Lower lobe of right lung (tissue), 2 donors: Measurements from ENCODE around the gene LRRC61. TPM values are rescaled to one million over a fixed set of nuclear protein-coding genes. Genes with fewer than 3 reads are reported as not detected.
A peak's percentile ranks its signal among the peaks of the same experiment; 100 is the strongest.
"Not testable (repeated sequence)": the region's sequence is repeated elsewhere in the genome, so short reads cannot be mapped to it uniquely, and the experiment has no call there.

Experiments
- ATAC-seq, 2 donors: fragments of 200-7000 bp; cut with Tn5 transposase; one replicate each; pipeline ENCODE4 v1.9.1; 2020 to 2022; ENCODE audit warnings: mild to moderate bottlenecking in 2 of 2, moderate library complexity in 2 of 2
- DNase-seq: peaks from one replicate; pipeline ENCODE4 v3.0.0-alpha.2; 2020
- H3K27ac ChIP-seq: fragments of 200-600 bp; one replicate; pipeline ENCODE4 v1.8.0; 2022
- H3K27me3 ChIP-seq: fragments of 200-600 bp; one replicate; pipeline ENCODE4 v1.8.0; 2022; ENCODE audit warnings: low read depth
- H3K36me3 ChIP-seq: fragments of 200-600 bp; one replicate; pipeline ENCODE4 v1.8.0; 2022; ENCODE audit warnings: mild to moderate bottlenecking
- H3K4me1 ChIP-seq: fragments of 200-600 bp; one replicate; pipeline ENCODE4 v1.8.0; 2022
- H3K4me3 ChIP-seq: fragments of 200-600 bp; one replicate; pipeline ENCODE4 v1.8.0; 2022; ENCODE audit warnings: mild to moderate bottlenecking
- H3K9me3 ChIP-seq: fragments of 200-600 bp; one replicate; pipeline ENCODE4 v1.8.0; 2022
- intact Hi-C: fragments of 100-400 bp; cut with DNase I; formaldehyde crosslinking; loops from one replicate; pipeline ENCODE4 v1.11.0; 2022
- total RNA-seq: library from RNA; stranded (reverse); fragmentation: NEBNext Ultra II Directional; extraction: Animal tissue kit (Norgen Biotek cat#: 25700); gene quantifications from one replicate; pipeline ENCODE4 v1.2.1, GENCODE V29; 2021
- TF ChIP-seq, protein P1 (sequence below): fragments of 200-600 bp; IDR thresholded peaks from one replicate; pipeline ENCODE4 v1.8.0; 2022; ENCODE audit warnings: antibody characterized with exemption, mild to moderate bottlenecking
- donor health status: DM: no; HTN: yes; CAD: no; lungs with severe emphysema.

The LRRC61 gene
- total RNA-seq, 1 donor from 2014 or later: 16.2 TPM

- Histone ChIP-seq H3K27me3 (no peaks in the 10 kb centered on the region), H3K27ac (no peak overlapping the region)
Observed at GRCh38 chr7:150313367-150313809, 9.8 kb upstream of the LRRC61 start.

DNA sequence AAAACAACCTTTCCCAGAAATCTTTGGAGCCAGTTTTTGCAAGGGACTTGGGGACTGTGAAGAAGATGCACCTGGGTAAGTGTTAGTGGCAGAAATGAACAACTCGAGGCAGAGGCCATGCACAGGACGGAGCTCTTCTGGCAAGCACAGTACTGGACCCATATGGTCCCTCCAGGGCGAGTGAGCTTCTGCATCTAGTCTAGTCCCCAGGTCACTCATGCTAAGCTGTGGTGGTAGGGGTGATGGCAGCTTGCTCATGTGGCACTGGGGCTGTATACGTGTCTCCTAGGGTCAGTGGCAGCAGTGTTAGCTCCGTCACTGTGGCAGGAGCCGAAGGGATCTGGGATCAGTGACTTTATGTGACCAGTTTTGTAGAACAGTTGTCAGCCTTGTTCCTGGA, 9.3 kb upstream of the LRRC61 start:
- no peaks in the 10 kb centered on the region for H3K27me3 ChIP-seq
- H3K36me3 ChIP-seq: no peaks in the 10 kb centered on the region
- no peaks in the 10 kb centered on the region for H3K4me1 ChIP-seq
- DNase-seq (no peak), ATAC-seq (no peak)
- no peak overlapping the region for H3K4me3 ChIP-seq
- TF ChIP-seq, protein P1, sequence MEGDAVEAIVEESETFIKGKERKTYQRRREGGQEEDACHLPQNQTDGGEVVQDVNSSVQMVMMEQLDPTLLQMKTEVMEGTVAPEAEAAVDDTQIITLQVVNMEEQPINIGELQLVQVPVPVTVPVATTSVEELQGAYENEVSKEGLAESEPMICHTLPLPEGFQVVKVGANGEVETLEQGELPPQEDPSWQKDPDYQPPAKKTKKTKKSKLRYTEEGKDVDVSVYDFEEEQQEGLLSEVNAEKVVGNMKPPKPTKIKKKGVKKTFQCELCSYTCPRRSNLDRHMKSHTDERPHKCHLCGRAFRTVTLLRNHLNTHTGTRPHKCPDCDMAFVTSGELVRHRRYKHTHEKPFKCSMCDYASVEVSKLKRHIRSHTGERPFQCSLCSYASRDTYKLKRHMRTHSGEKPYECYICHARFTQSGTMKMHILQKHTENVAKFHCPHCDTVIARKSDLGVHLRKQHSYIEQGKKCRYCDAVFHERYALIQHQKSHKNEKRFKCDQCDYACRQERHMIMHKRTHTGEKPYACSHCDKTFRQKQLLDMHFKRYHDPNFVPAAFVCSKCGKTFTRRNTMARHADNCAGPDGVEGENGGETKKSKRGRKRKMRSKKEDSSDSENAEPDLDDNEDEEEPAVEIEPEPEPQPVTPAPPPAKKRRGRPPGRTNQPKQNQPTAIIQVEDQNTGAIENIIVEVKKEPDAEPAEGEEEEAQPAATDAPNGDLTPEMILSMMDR: no peak
- intact Hi-C loops: no loop called here
- H3K9me3 ChIP-seq: no peaks in the 10 kb centered on the region
- H3K27ac ChIP-seq: no peak overlapping the region

More at GRCh38 chr7:150313367-150313809, 9.8 kb upstream of the LRRC61 start:
- intact Hi-C loops: no loop called here
- Histone ChIP-seq H3K36me3 (no peaks in the 10 kb centered on the region), H3K4me3 (no peak overlapping the region), H3K9me3 (no peaks in the 10 kb centered on the region), H3K4me1 (no peaks in the 10 kb centered on the region)
- no peak for DNase-seq
- TF ChIP-seq, protein P1: no peak
- no peak for ATAC-seq

DNA sequence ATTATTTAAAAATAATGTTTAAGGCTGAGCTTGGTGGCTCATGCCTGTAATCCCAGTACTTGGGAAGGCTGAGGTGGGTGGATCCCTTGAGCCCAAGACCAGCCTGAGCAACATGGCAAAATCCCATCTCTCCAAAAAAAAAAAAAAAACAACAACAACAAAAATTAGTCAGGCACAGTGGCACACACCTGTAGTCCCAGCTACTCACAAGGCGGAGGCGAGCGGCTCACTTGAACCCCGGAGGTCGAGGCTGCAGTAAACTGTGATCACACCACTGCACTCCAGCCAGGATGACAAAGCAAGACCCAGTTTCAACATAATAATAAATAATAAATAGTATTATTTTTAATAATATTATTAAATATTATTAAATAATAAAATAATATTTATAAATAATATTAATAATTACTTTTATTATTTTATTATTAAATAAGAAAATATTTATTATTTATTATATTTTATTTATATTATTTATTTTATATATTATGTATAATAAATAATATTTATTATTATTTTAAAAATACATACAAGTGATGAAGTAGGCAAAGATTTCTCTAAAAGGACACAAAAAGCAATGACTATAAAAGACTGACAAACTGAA, 8.4 kb upstream of the LRRC61 start:
- ATAC-seq (no peak), DNase-seq (no peak)
- Histone ChIP-seq H3K9me3 (no peaks in the 10 kb centered on the region), H3K27me3 (no peaks in the 10 kb centered on the region), H3K36me3 (no peaks in the 10 kb centered on the region), H3K27ac (no peak overlapping the region), H3K4me3 (no peak overlapping the region), H3K4me1 (no peaks in the 10 kb centered on the region)
- TF ChIP-seq, protein P1: no peak
- intact Hi-C loops: no loop called here

DNA sequence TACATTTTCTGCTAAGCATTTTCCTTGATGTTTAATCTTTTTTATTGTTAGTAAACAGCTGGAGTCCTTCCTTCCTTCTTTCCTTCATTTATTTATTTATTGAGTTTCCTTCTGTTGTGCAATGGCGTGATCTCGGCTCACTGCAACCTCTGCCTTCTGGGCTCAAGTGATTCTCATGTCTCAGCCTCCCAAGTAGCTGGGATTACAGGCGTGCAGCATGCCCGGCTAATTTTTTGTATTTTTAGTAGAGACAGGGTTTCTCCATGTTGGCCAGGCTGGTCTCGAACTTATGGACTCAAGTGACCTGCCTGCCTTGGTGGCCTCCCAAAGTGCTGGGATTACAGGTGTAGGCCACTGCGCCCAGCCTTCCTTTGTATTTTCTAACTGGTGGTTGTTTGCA, 6.2 kb upstream of the LRRC61 start:
- H3K36me3 ChIP-seq, H3K9me3 ChIP-seq, ATAC-seq, H3K27me3 ChIP-seq, H3K4me3 ChIP-seq, DNase-seq, H3K27ac ChIP-seq, intact Hi-C loops: not testable (repeated sequence)
- H3K4me1 ChIP-seq: peaks cover 20% of the 10 kb centered on the region

DNA sequence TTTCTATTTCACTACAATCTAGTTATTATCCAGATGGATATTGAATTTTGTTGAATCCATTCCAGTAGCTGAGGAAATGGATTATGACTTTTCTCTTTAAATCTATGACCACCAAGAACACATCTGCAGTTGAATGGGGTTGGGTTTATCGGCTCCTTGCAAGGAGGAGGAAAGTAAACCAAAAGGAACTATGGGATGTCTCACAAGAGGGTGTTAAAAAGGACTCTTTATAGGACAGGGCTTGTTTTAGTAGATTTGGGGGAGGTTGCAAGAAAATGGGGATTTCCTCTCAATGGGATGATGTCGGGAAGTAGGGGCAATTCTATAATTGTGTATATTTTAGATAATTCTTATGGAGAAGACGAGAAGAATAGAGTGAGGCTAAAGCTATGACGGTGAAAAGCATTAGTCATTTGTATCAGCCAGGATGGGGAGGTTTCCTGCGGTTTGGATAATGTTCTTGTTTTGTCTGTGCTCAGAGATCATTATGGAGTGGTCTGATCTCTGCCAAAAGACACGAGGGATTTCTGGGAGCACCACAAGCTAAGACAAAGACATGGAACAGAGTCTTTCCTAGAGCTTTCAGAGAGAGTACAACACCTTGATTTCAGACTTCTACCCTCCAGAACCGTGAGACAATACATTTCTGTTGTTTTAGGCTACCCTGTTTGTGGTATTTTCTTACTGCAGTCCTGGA, 5.3 kb upstream of the LRRC61 start:
- intact Hi-C loops: no loop called here
- TF ChIP-seq, protein P1: no peak
- peaks cover 29% of the 10 kb centered on the region for H3K4me1 ChIP-seq
- H3K27me3 ChIP-seq: no peaks in the 10 kb centered on the region
- H3K27ac ChIP-seq: no peak overlapping the region
- DNase-seq: no peak
- no peak for ATAC-seq
- H3K36me3 ChIP-seq: no peaks in the 10 kb centered on the region
- no peaks in the 10 kb centered on the region for H3K9me3 ChIP-seq
- H3K4me3 ChIP-seq: no peak overlapping the region

DNA sequence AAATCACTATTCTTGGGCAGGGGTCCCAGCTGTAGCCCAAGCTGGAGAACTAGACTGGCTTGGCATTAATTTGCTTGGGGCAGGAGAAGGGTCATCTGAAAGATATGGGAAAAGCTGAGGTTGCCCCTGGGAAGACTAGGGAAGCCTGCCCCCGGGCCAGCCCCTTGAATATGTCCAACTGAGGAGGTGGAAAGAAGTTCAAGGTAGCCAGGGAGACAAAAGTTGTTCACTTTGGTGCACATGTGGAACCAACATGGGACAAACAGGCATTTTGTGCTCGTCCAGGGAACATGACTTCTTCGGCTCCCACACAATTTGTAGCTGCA, 1.4 kb upstream of the LRRC61 start:
- Histone ChIP-seq H3K27me3 (no peaks in the 10 kb centered on the region), H3K4me1 (peaks cover 50% of the 10 kb centered on the region), H3K9me3 (no peaks in the 10 kb centered on the region), H3K36me3 (peaks cover 11% of the 10 kb centered on the region), H3K4me3 (no peak overlapping the region), H3K27ac (peak overlapping the region; percentile 92)
- DNase-seq (no peak), ATAC-seq (no peak)
- TF ChIP-seq, protein P1: no peak
- intact Hi-C loops: no loop called here
